GM12878 (cell line): ENCODE results near the gene LGI2. TPM values are rescaled to one million over a fixed set of nuclear protein-coding genes. Genes with fewer than 3 reads are reported as not detected.

ENCODE experiments used
- ATAC-seq: fragments of 200-7000 bp; cut with Tn5 transposase; 3 replicates; pipeline ENCODE4 v1.9.1; 2020; ENCODE audit warnings: mild to moderate bottlenecking, moderate library complexity
- BruUV-seq: library from RNA; stranded (reverse); fragments of 400-500 nt; replicated peaks from 2 replicates; lab custom pipeline; 2021; lab: Mats Ljungman, UMichigan
- CTCF ChIA-PET: fragments of 300-600 bp; sonication (Branson Sonifier 250); formaldehyde crosslinking; extraction: SDS; loops from one replicate; lab custom pipeline; 2021; ENCODE audit warnings: inconsistent platforms; lab: Yijun Ruan, JAX
- POLR2A ChIA-PET: fragments of 350-600 bp; formaldehyde crosslinking; extraction: SDS; loops from one replicate; lab custom pipeline; 2021; ENCODE audit warnings: inconsistent platforms; lab: Charles Lee
- RAD21 ChIA-PET: fragments of 300-600 bp; sonication (Branson Sonifier 250); formaldehyde crosslinking; loops from one replicate; lab custom pipeline; 2023; ENCODE audit warnings: antibody characterized with exemption; ENCODE audit not compliant: unreplicated experiment; lab: Charles Lee
- SMC1A ChIA-PET: fragments of 300-600 bp; sonication (Branson Sonifier 250); formaldehyde crosslinking; loops from one replicate; lab custom pipeline; 2023; ENCODE audit not compliant: unreplicated experiment, uncharacterized antibody; lab: Charles Lee
- DNase-seq: peaks from one replicate; pipeline ENCODE4 v3.0.0-alpha.2; 2011; ENCODE audit warnings: low read depth, low spot score
- FAIRE-seq: peaks from 3 replicates; lab custom pipeline; 2011; peaks lifted over from hg19 to GRCh38; lab: Jason Lieb, UNC
- H2AFZ ChIP-seq: 2 replicates; pipeline ENCODE4 v1.6.0; 2011; ENCODE audit warnings: low read depth, low read length, control low read depth; ENCODE audit not compliant: control insufficient read depth
- H3K27ac ChIP-seq: 2 replicates; pipeline ENCODE4 v1.5.1; 2011; ENCODE audit warnings: control low read depth; ENCODE audit not compliant: control insufficient read depth, insufficient read depth
- H3K27me3 ChIP-seq, 2 experiments: replicated peaks in 1 of 2; 2 replicates each; pipeline versions ENCODE4 v1.6.0 to v1.6.1; 2011; ENCODE audit warnings: low read length in 1 of 2; ENCODE audit not compliant: control insufficient read depth in 2 of 2, insufficient read depth in 2 of 2
- H3K36me3 ChIP-seq, 2 experiments: 2 replicates each; pipeline ENCODE4 v1.5.1; 2011; ENCODE audit warnings: low read length in 1 of 2; ENCODE audit not compliant: control insufficient read depth in 2 of 2, insufficient read depth in 2 of 2
- H3K4me1 ChIP-seq: 2 replicates; pipeline ENCODE4 v1.6.1; 2011; ENCODE audit warnings: mild to moderate bottlenecking, low read length, moderate library complexity, mixed read lengths; ENCODE audit not compliant: control insufficient read depth, insufficient read depth
- H3K4me2 ChIP-seq: 2 replicates; pipeline ENCODE4 v1.6.0; 2011; ENCODE audit warnings: control low read depth; ENCODE audit not compliant: control insufficient read depth, insufficient read depth
- H3K4me3 ChIP-seq: fragments of 200-600 bp; sonication (generic); 2 replicates; pipeline ENCODE4 v1.5.1; 2016
- H3K79me2 ChIP-seq: 2 replicates; pipeline ENCODE4 v1.6.0; 2011; ENCODE audit warnings: low read length; ENCODE audit not compliant: control insufficient read depth, insufficient read depth
- H3K9ac ChIP-seq: 2 replicates; pipeline ENCODE4 v1.8.0; 2011; ENCODE audit warnings: low read length, control low read depth, mixed read lengths; ENCODE audit not compliant: control insufficient read depth, insufficient read depth
- H3K9me3 ChIP-seq: replicated peaks from 3 replicates; pipeline ENCODE4 v1.5.1; 2011; ENCODE audit warnings: mild to moderate bottlenecking, low read length; ENCODE audit not compliant: control insufficient read depth, insufficient read depth
- H4K20me1 ChIP-seq: 2 replicates; pipeline ENCODE4 v1.6.0; 2011; ENCODE audit not compliant: control insufficient read depth, insufficient read depth
- BCL3 ChIP-seq: IDR thresholded peaks from 2 replicates; pipeline ENCODE4 v1.6.1; 2011; ENCODE audit warnings: borderline replicate concordance, low read depth, mild to moderate bottlenecking, moderate library complexity, low read length; ENCODE audit not compliant: insufficient read depth, poor library complexity, severe bottlenecking
- BHLHE40 ChIP-seq, 2 experiments: fragments of 450-650 bp in 1 of 2; IDR thresholded peaks; 2 replicates each; pipeline ENCODE4 v1.6.1; 2011 to 2017; ENCODE audit warnings: low read depth in 2 of 2, borderline replicate concordance in 1 of 2, improper control_type of control experiment in 1 of 2, low read length in 1 of 2, mild to moderate bottlenecking in 1 of 2
- CHD1 ChIP-seq: IDR thresholded peaks from 2 replicates; pipeline ENCODE4 v1.6.1; 2012; ENCODE audit warnings: low read depth, low read length, improper control_type of control experiment
- DPF2 ChIP-seq: fragments of 450-650 bp; IDR thresholded peaks from 2 replicates; pipeline ENCODE4 v1.6.1; 2017; ENCODE audit warnings: mild to moderate bottlenecking
- EGR1 ChIP-seq, 2 experiments: IDR thresholded peaks; 1 replicate in 1 of 2; 2 replicates in 1 of 2; pipeline ENCODE4 v1.6.1; 2011 to 2012; ENCODE audit warnings: low read depth in 2 of 2, low read length in 2 of 2, borderline replicate concordance in 1 of 2, mild to moderate bottlenecking in 1 of 2, moderate library complexity in 1 of 2
- FOS ChIP-seq: IDR thresholded peaks from 3 replicates; pipeline ENCODE4 v1.6.1; 2011; ENCODE audit warnings: borderline replicate concordance; ENCODE audit not compliant: insufficient read length; ENCODE audit errors: extremely low read depth
- IRF3 ChIP-seq: fragments of 450-650 bp; IDR thresholded peaks from 2 replicates; pipeline ENCODE4 v1.6.1; 2014; ENCODE audit warnings: mild to moderate bottlenecking
- MEF2A ChIP-seq: IDR thresholded peaks from 2 replicates; pipeline ENCODE4 v1.6.1; 2011; ENCODE audit warnings: low read depth, mild to moderate bottlenecking, low read length, moderate library complexity; ENCODE audit not compliant: insufficient read depth
- MTA3 ChIP-seq: IDR thresholded peaks from 2 replicates; pipeline ENCODE4 v1.6.1; 2012; ENCODE audit warnings: low read length, inconsistent platforms, borderline replicate concordance
- MYC ChIP-seq: IDR thresholded peaks from 2 replicates; pipeline ENCODE4 v1.6.1; 2011; ENCODE audit warnings: mild to moderate bottlenecking, low read length, moderate library complexity, inconsistent platforms; ENCODE audit not compliant: insufficient read depth, insufficient replicate concordance, insufficient read length, severe bottlenecking
- NR2C2 ChIP-seq: IDR thresholded peaks from 2 replicates; pipeline ENCODE4 v1.6.1; 2011; ENCODE audit warnings: borderline replicate concordance, low read depth; ENCODE audit not compliant: control insufficient read depth, insufficient read length
- RCOR1 ChIP-seq: conservative IDR thresholded peaks from 2 replicates; pipeline ENCODE4 v1.6.1; 2012; ENCODE audit warnings: low read depth, low read length, improper control_type of control experiment
- REST ChIP-seq: IDR thresholded peaks from 2 replicates; pipeline ENCODE4 v1.6.1; 2012; ENCODE audit warnings: mild to moderate bottlenecking, low read depth, low read length
- SIX5 ChIP-seq: IDR thresholded peaks from 2 replicates; pipeline ENCODE4 v1.6.1; 2011; ENCODE audit warnings: mild to moderate bottlenecking, low read depth, low read length, moderate library complexity; ENCODE audit not compliant: severe bottlenecking
- SREBF1 ChIP-seq: IDR thresholded peaks from 2 replicates; pipeline ENCODE4 v1.6.1; 2012; ENCODE audit warnings: mild to moderate bottlenecking, low read length
- ZNF217 ChIP-seq: fragments of 450-650 bp; IDR thresholded peaks from 2 replicates; pipeline ENCODE4 v1.6.1; 2017; ENCODE audit warnings: antibody characterized with exemption, mild to moderate bottlenecking
- WGBS: methylation state at CpG from one replicate; pipeline ENCODE4 v1.1.6; 2016; ENCODE audit warnings: low lambda C conversion rate; ENCODE audit not compliant: insufficient replicate concordance, insufficient coverage; ENCODE audit errors: missing lambda C conversion rate; 5-methylcytosine and 5-hydroxymethylcytosine counted together
- in situ Hi-C: fragments of 300-500 bp; cut with MboI; formaldehyde crosslinking; loops from 9 replicates; pipeline ENCODE4 v1.14.3; 2018; ENCODE audit warnings: mixed read lengths
- intact Hi-C: fragments of 100-400 bp; cut with micrococcal nuclease; formaldehyde crosslinking; loops from one replicate; pipeline ENCODE4 v1.14.2; 2022; ENCODE audit not compliant: unreplicated experiment
- polyA plus RNA-seq, 11 experiments: library from polyadenylated mRNA; depleted of rRNA in 4 of 11; unstranded in 6 of 11; stranded (reverse) in 5 of 11; fragments of >200 nt; fragmentation: Nextera tagmentation in 4 of 11; fragmentation: Illumina TruSeq in 1 of 11; extraction: Ambion mirVana in 4 of 11; extraction: Trizol in 1 of 11; gene quantifications; 1 replicate in 1 of 11; 2 replicates in 10 of 11; pipeline versions ENCODE4 v1.2.1 to v1.2.3, GENCODE V29; 2011 to 2016; ENCODE audit warnings: inconsistent platforms in 2 of 11, missing spikeins in 2 of 11, low read depth in 1 of 11
- total RNA-seq, 4 experiments: library from RNA; depleted of rRNA in 3 of 4; stranded (reverse); fragments of >200 nt in 3 of 4; fragmentation: Illumina TruSeq in 1 of 4; extraction: Trizol in 1 of 4; gene quantifications; 2 replicates each; pipeline versions ENCODE4 v1.2.1 to v1.2.3, GENCODE V29; 2013 to 2021

Gene LGI2
- total and polyA plus RNA-seq, 10 of the 15 experiments (the other 5 are each of a cell fraction or from before 2014, with no cell fraction given): not detected

GRCh38 chr4:24984602-24985532 is 45.9 kb downstream of the LGI2 start:
- no peak for ATAC-seq
- 29% methylated on average over 6 of the region's 6 CpGs for WGBS
- H3K27me3 ChIP-seq: no peaks in the 10 kb centered on the region
- no peak for DNase-seq
- H3K27ac ChIP-seq: no peak overlapping the region
- intact Hi-C loops: loop anchor here (5.0 kb wide), 1 partner anchor 498 kb away; no protein-coding TSS in a partner anchor
- no peaks in the 10 kb centered on the region for H3K36me3 ChIP-seq
- H3K9ac ChIP-seq: no peak overlapping the region
- in situ Hi-C loops: no loop called here
- no TSS peak for BruUV-seq
- no peaks in the 10 kb centered on the region for H3K79me2 ChIP-seq
- FAIRE-seq: no peak
- ChIA-PET RAD21 (no interaction called here), SMC1A (no interaction called here), POLR2A (no interaction called here), CTCF (no interaction called here)
- no peak overlapping the region for H2AFZ ChIP-seq
- no peak overlapping the region for H3K4me2 ChIP-seq
- H4K20me1 ChIP-seq: no peaks in the 10 kb centered on the region
- H3K4me3 ChIP-seq: no peak overlapping the region
- no peaks in the 10 kb centered on the region; the same call in 1 of the 3 replicates for H3K9me3 ChIP-seq
- no peaks in the 10 kb centered on the region for H3K4me1 ChIP-seq
- TF ChIP-seq SIX5 (no peak), ZNF217 (no peak), RCOR1 (no peak), NR2C2 (no peak), MTA3 (no peak), DPF2 (no peak), BHLHE40 (IDR thresholded peaks at IDR 0.05; ENCODE audit: borderline replicate concordance in 1 of 2, low read depth in 2 of 2, low read length in 1 of 2) (no peak), CHD1 (no peak), REST (no peak), EGR1 (IDR thresholded peaks at IDR 0.05; ENCODE audit: borderline replicate concordance in 1 of 2, low read depth in 2 of 2, low read length in 2 of 2) (no peak), SREBF1 (no peak), MEF2A (no peak), BCL3 (no peak), MYC (no peak), FOS (no peak), IRF3 (no peak)
